ENCODE results near the gene ADIPOR2. TPM values are rescaled to one million over a fixed set of nuclear protein-coding genes. Genes with fewer than 3 reads are reported as not detected.

ADIPOR2 gene
- total and polyA plus RNA-seq, 3 donors from 2014 or later = 70.6 to 78.3 (median 75.1) TPM

GRCh38 chr12:1810931-1811280, 120.0 kb downstream of the ADIPOR2 start:
- TF ChIP-seq POLR2A (IDR thresholded peaks at IDR 0.05) (no peak), CTCF (IDR thresholded peaks at IDR 0.05) (no peak)
- Histone ChIP-seq H3K27ac (no peak overlapping the region), H3K27me3 (no peaks in the 10 kb centered on the region), H3K4me1 (no peaks in the 10 kb centered on the region), H3K36me3 (ENCODE audit: low read depth, missing control alignments) (no peaks in the 10 kb centered on the region), H3K4me3 (no peak overlapping the region), H3K9me3 (no peaks in the 10 kb centered on the region)
- WGBS, 2 donors = 89 to 94% methylated on average over 6 to 10 of the region's 10 CpGs
- no peak for DNase-seq
- intact Hi-C loops (cut with DNase I; ENCODE audit: low total_unique reads) = no loop called here

DNA sequence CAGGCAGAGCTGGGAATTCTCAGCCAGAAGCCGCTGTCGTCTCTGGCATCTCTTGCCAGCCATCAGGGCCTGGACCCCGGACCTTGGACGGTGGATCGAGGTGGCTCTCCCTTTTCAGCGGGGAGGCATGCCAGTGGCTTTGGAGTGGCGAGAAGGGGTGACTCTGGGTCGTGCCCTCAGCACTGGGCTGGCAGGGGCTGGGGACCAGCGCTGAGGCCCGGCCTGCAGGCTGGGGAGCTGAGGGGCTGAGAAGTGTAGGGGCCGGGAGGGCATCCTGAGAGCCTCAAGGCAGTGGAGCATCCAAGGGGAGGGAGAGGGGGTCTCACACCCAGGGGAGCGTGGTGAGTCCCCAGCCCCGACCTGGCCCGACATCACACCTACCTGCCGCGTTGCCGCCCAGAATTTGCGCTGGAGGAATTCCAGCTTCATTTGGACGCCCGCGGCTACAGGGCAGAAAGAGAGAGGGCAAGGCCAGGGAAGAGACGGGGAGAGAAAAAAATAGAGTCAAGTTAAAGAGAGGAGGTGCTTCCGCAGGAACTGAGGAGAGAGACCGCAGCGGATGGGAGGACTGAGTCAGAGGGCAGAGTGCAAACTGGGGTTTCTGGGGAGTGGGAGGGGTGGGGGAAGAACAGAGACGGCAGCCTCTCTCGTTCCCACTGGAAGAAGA, 120.5 kb downstream of the ADIPOR2 start:
- Histone ChIP-seq H3K36me3 (ENCODE audit: low read depth, missing control alignments) (no peaks in the 10 kb centered on the region), H3K27ac (no peak overlapping the region), H3K4me1 (no peaks in the 10 kb centered on the region), H3K4me3 (no peak overlapping the region), H3K9me3 (no peaks in the 10 kb centered on the region), H3K27me3 (no peaks in the 10 kb centered on the region)
- DNase-seq = no peak
- WGBS, 2 donors = 61 to 79% methylated on average over 23 to 27 of the region's 27 CpGs
- TF ChIP-seq POLR2A (IDR thresholded peaks at IDR 0.05) = no peak
- no peak for TF ChIP-seq CTCF (IDR thresholded peaks at IDR 0.05)
- intact Hi-C loops (cut with DNase I; ENCODE audit: low total_unique reads) = no loop called here

- WGBS, 2 donors = 77 to 83% methylated on average over 6 of the region's 6 CpGs
Measured at GRCh38 chr12:1811948-1812291, 121.0 kb downstream of the ADIPOR2 start.

GRCh38 chr12:1812650-1813302, 121.9 kb downstream of the ADIPOR2 start:
- Histone ChIP-seq H3K9me3 (no peaks in the 10 kb centered on the region), H3K4me1 (no peaks in the 10 kb centered on the region), H3K36me3 (ENCODE audit: low read depth, missing control alignments) (no peaks in the 10 kb centered on the region), H3K27me3 (no peaks in the 10 kb centered on the region), H3K4me3 (no peak overlapping the region), H3K27ac (peak overlapping the region in 1 of 2 donors; percentile 30)
- DNase-seq = no peak
- 73 to 79% methylated on average over 17 of the region's 17 CpGs for WGBS, 2 donors
- no peak for TF ChIP-seq CTCF (IDR thresholded peaks at IDR 0.05)
- no peak for TF ChIP-seq POLR2A (IDR thresholded peaks at IDR 0.05)
- intact Hi-C loops (cut with DNase I; ENCODE audit: low total_unique reads) = no loop called here

More at GRCh38 chr12:1811948-1812291, 121.0 kb downstream of the ADIPOR2 start:
- no peaks in the 10 kb centered on the region for H3K36me3 ChIP-seq (ENCODE audit: low read depth, missing control alignments)
- intact Hi-C loops (cut with DNase I; ENCODE audit: low total_unique reads) = no loop called here
- H3K4me1 ChIP-seq = no peaks in the 10 kb centered on the region
- no peaks in the 10 kb centered on the region for H3K9me3 ChIP-seq
- no peaks in the 10 kb centered on the region for H3K27me3 ChIP-seq
- peak overlapping the region in 1 of 2 donors; percentile 30 for H3K27ac ChIP-seq
- H3K4me3 ChIP-seq = no peak overlapping the region
- no peak for TF ChIP-seq POLR2A (IDR thresholded peaks at IDR 0.05)
- TF ChIP-seq CTCF (IDR thresholded peaks at IDR 0.05) = no peak
- DNase-seq = no peak

DNA sequence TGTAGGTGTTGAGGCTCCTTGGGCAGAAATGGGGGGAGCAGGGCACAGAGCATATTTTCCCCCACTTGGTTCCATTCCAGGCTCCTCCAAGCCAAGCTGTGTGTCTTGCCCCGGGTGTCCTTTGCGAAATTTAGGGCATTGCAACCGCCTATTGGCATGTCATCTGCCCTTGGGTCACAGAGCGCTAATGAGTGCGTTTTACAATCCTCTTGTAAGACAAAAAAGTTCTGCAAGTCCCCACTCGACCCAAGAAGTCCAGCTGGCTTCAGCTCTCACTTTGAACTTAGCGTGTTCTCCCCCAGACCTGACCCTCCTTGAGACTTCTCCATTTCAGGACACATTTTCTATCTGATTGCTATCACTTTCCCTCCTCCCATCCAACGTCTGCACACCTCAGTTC, 123.4 kb downstream of the ADIPOR2 start:
- no peak for DNase-seq
- no peaks in the 10 kb centered on the region for H3K4me1 ChIP-seq
- H3K27ac ChIP-seq = no peak overlapping the region
- H3K4me3 ChIP-seq = no peak overlapping the region
- intact Hi-C loops (cut with DNase I; ENCODE audit: low total_unique reads) = no loop called here
- H3K9me3 ChIP-seq = no peaks in the 10 kb centered on the region
- 78 to 82% methylated on average over 8 of the region's 8 CpGs for WGBS, 2 donors
- no peak for TF ChIP-seq POLR2A (IDR thresholded peaks at IDR 0.05)
- no peak for TF ChIP-seq CTCF (IDR thresholded peaks at IDR 0.05)
- H3K36me3 ChIP-seq (ENCODE audit: low read depth, missing control alignments) = no peaks in the 10 kb centered on the region
- no peaks in the 10 kb centered on the region for H3K27me3 ChIP-seq

Measured in testis (tissue), 3 donors.